Activated naive CD4-positive, alpha-beta T cell treated with anti-CD3 and anti-CD28 coated beads, Interleukin-2, amount 10 ng/mL, durations not matched to agents 7 days and 5 days (primary cell): ENCODE results near the gene GALNT14.

Source experiments
- CTCF ChIA-PET: fragments of 350-600 bp; sonication (Branson Sonifier 250); formaldehyde crosslinking; loops from one replicate; lab custom pipeline; 2021; ENCODE audit warnings: antibody characterized with exemption; lab: Charles Lee
- DNase-seq: peaks from one replicate; pipeline ENCODE4 v3.0.0-alpha.2; 2020
- H3K27ac Mint-ChIP-seq: one replicate; pipeline ENCODE4 v1.8.0; 2021; ENCODE audit warnings: mild to moderate bottlenecking, moderate library complexity, mixed read lengths
- H3K27me3 Mint-ChIP-seq: one replicate; pipeline ENCODE4 v1.8.0; 2021; ENCODE audit warnings: mild to moderate bottlenecking, mixed read lengths
- H3K36me3 Mint-ChIP-seq: one replicate; pipeline ENCODE4 v1.8.0; 2021; ENCODE audit warnings: mixed read lengths
- H3K4me1 Mint-ChIP-seq: one replicate; pipeline ENCODE4 v1.8.0; 2021; ENCODE audit warnings: mixed read lengths
- H3K4me3 Mint-ChIP-seq: one replicate; pipeline ENCODE4 v1.8.0; 2021; ENCODE audit warnings: mild to moderate bottlenecking, moderate library complexity, mixed read lengths
- H3K9me3 Mint-ChIP-seq: one replicate; pipeline ENCODE4 v1.8.0; 2021; ENCODE audit warnings: mixed read lengths

Gene GALNT14

GRCh38 chr2:31125918-31126695 is 12.1 kb downstream of the GALNT14 start:
- CTCF ChIA-PET = no interaction called here
- Mint-ChIP-seq H3K4me3 (no peak overlapping the region), H3K27ac (no peak overlapping the region), H3K27me3 (peaks cover 11% of the 10 kb centered on the region), H3K9me3 (no peaks in the 10 kb centered on the region), H3K36me3 (no peaks in the 10 kb centered on the region), H3K4me1 (no peaks in the 10 kb centered on the region)
- DNase-seq = no peak

- CTCF ChIA-PET = no interaction called here
- peaks cover 6% of the 10 kb centered on the region for H3K27me3 Mint-ChIP-seq
- no peaks in the 10 kb centered on the region for H3K4me1 Mint-ChIP-seq
These were observed 13.3 kb downstream of the GALNT14 start for GRCh38 chr2:31124904-31125303.

GRCh38 chr2:31122133-31122532 is 16.1 kb downstream of the GALNT14 start:
- Mint-ChIP-seq H3K4me1 (no peaks in the 10 kb centered on the region), H3K27ac (no peak overlapping the region), H3K4me3 (no peak overlapping the region), H3K27me3 (peaks cover 4% of the 10 kb centered on the region), H3K36me3 (no peaks in the 10 kb centered on the region), H3K9me3 (no peaks in the 10 kb centered on the region)
- DNase-seq = no peak
- CTCF ChIA-PET = no interaction called here

More at GRCh38 chr2:31124904-31125303, 13.3 kb downstream of the GALNT14 start:
- no peaks in the 10 kb centered on the region for H3K36me3 Mint-ChIP-seq
- no peaks in the 10 kb centered on the region for H3K9me3 Mint-ChIP-seq
- H3K27ac Mint-ChIP-seq = no peak overlapping the region
- no peak for DNase-seq
- H3K4me3 Mint-ChIP-seq = no peak overlapping the region

- H3K36me3 Mint-ChIP-seq = no peaks in the 10 kb centered on the region
- no peak for DNase-seq
- CTCF ChIA-PET = interaction anchor here (1.2 kb wide), 1 partner anchor 16 kb away, joined by 4 read pairs; no protein-coding TSS in a partner anchor
- H3K9me3 Mint-ChIP-seq = no peaks in the 10 kb centered on the region
- no peaks in the 10 kb centered on the region for H3K4me1 Mint-ChIP-seq
- no peak overlapping the region for H3K4me3 Mint-ChIP-seq
- no peak overlapping the region for H3K27ac Mint-ChIP-seq
- peaks cover 12% of the 10 kb centered on the region for H3K27me3 Mint-ChIP-seq
These were observed 24.5 kb downstream of the GALNT14 start for GRCh38 chr2:31113765-31114164.

DNA sequence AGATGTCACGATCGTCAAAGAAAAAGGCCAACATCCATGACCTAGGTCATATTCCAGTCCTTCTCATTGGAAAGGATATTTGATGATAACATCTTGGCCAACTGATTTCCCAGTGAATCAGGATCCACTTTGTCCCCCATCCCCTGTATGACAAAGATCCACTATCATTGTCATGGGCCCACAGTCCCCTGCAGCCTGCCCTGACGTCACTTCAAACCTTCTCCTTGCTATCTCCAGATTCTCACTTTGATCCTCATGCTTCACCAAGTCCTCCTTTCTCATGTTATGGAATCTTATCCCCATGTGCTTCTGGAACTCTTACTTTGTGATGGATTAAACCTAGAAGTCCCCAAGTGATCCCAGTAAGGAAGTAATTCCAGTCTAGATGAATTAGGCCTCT is 25.7 kb downstream of the GALNT14 start:
- Mint-ChIP-seq H3K4me1 (no peaks in the 10 kb centered on the region), H3K4me3 (no peak overlapping the region), H3K27ac (no peak overlapping the region), H3K9me3 (no peaks in the 10 kb centered on the region), H3K27me3 (peaks cover 16% of the 10 kb centered on the region), H3K36me3 (no peaks in the 10 kb centered on the region)
- no peak for DNase-seq
- CTCF ChIA-PET = no interaction called here

DNA sequence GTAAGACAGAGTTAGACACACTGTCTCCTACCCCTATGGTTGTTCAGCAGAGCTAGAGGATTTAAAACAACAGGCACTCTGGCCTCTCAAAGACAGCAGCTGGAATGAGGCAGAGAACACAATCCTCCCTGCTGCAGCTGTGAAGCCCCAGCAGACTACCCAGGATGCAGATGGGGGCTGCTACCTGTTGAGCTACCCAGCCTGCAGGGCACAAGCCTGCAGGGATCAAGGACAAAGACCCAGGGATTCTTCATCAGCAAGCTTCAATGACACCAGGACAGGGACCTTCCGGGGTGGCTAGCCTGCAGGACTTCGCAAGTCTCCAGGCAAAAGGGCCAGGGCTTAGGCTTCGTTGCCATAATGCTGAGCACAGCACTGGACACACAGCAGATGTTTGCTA is 27.2 kb downstream of the GALNT14 start:
- Mint-ChIP-seq H3K4me3 (no peak overlapping the region), H3K27ac (no peak overlapping the region), H3K36me3 (no peaks in the 10 kb centered on the region), H3K4me1 (no peaks in the 10 kb centered on the region), H3K27me3 (peaks cover 16% of the 10 kb centered on the region), H3K9me3 (no peaks in the 10 kb centered on the region)
- DNase-seq = no peak
- CTCF ChIA-PET = no interaction called here

GRCh38 chr2:31110431-31110830 is 27.8 kb downstream of the GALNT14 start:
- Mint-ChIP-seq H3K27ac (no peak overlapping the region), H3K9me3 (no peaks in the 10 kb centered on the region), H3K4me1 (no peaks in the 10 kb centered on the region), H3K4me3 (no peak overlapping the region), H3K27me3 (peaks cover 16% of the 10 kb centered on the region), H3K36me3 (no peaks in the 10 kb centered on the region)
- CTCF ChIA-PET = no interaction called here
- DNase-seq = no peak

GRCh38 chr2:31109633-31110192 is 28.5 kb downstream of the GALNT14 start:
- Mint-ChIP-seq H3K4me3 (no peak overlapping the region), H3K36me3 (no peaks in the 10 kb centered on the region), H3K27me3 (peaks cover 16% of the 10 kb centered on the region), H3K9me3 (no peaks in the 10 kb centered on the region), H3K4me1 (no peaks in the 10 kb centered on the region), H3K27ac (no peak overlapping the region)
- CTCF ChIA-PET = no interaction called here
- DNase-seq = no peak

DNA sequence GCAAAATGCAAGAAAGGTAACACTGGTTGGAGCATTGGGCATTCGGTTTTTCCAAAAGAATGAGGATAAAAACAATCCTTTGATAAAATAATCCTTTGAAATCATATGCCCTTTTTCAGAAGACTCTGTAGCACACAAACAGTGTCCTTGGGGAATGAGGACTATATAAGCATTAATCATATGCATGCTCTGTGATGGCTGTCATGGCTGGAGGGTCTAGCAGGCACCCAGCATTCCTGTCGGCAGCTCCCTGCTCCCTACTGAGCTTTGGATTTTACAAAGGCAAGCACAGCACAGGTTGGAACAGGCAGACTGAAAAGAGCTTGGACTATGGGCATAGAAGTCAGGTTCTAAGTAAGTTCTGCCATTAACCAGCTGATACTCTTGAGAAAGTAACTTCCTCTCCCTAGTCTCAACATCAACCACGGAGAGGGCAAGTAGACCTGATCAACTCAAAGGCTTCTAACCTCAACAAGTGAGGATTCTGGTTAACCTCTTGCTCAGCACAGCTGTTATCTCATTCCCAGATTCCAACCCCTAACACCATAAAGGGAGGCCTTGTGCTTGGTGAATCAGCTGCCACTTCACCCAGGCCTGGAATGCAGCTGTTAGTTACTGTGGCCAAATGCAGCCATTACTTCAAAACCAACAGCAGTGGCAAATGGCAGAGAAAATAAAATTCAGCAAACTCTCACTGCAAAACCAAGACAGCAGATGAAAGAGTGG is 29.5 kb downstream of the GALNT14 start:
- H3K4me3 Mint-ChIP-seq = no peak overlapping the region
- CTCF ChIA-PET = no interaction called here
- H3K4me1 Mint-ChIP-seq = no peaks in the 10 kb centered on the region
- H3K36me3 Mint-ChIP-seq = no peaks in the 10 kb centered on the region
- no peak for DNase-seq
- peaks cover 13% of the 10 kb centered on the region for H3K27me3 Mint-ChIP-seq
- no peaks in the 10 kb centered on the region for H3K9me3 Mint-ChIP-seq
- H3K27ac Mint-ChIP-seq = no peak overlapping the region

GRCh38 chr2:31107591-31108300 is 30.5 kb downstream of the GALNT14 start:
- Mint-ChIP-seq H3K4me3 (no peak overlapping the region), H3K36me3 (no peaks in the 10 kb centered on the region), H3K4me1 (no peaks in the 10 kb centered on the region), H3K9me3 (no peaks in the 10 kb centered on the region), H3K27ac (no peak overlapping the region), H3K27me3 (peaks cover 8% of the 10 kb centered on the region)
- CTCF ChIA-PET = no interaction called here
- no peak for DNase-seq

GRCh38 chr2:31101701-31102100 is 36.5 kb downstream of the GALNT14 start:
- no peak for DNase-seq
- CTCF ChIA-PET = no interaction called here
- no peaks in the 10 kb centered on the region for H3K27me3 Mint-ChIP-seq
- H3K4me3 Mint-ChIP-seq = no peak overlapping the region
- no peaks in the 10 kb centered on the region for H3K4me1 Mint-ChIP-seq
- no peak overlapping the region for H3K27ac Mint-ChIP-seq
- no peaks in the 10 kb centered on the region for H3K9me3 Mint-ChIP-seq
- no peaks in the 10 kb centered on the region for H3K36me3 Mint-ChIP-seq

DNA sequence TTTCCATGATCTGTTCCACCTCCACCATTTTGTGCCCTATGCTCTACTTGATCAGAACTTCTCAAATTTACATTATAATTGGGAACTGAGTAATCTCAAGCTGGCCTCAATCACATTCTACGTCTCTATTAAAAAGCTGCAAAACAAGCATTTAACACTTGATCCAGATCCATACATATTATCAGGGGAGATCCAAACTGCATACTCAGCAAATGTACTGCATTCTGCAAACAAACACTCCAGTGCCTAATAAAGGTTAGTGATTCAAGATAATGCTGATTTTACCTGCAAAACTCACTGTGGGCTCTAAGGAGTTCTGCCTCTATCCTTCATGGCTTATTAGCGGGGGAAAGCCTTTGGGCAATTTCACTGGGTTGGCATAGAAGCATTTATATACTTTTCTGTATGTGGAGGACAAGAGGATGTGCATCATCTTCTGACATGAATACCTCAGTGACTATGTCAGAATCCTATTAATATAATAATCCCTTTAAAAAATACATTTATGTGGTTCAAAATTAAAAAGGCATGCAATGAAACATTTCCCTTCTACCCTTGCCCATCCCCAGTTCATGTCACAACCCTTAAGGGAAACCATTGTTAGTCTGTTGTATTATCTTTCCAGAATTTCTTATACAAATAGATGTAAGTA is 40.2 kb downstream of the GALNT14 start:
- CTCF ChIA-PET = no interaction called here
- DNase-seq = no peak
- Mint-ChIP-seq H3K9me3 (no peaks in the 10 kb centered on the region), H3K27me3 (no peaks in the 10 kb centered on the region), H3K27ac (no peak overlapping the region), H3K4me3 (no peak overlapping the region), H3K4me1 (no peaks in the 10 kb centered on the region), H3K36me3 (no peaks in the 10 kb centered on the region)

GRCh38 chr2:31090188-31090587 is 48.1 kb downstream of the GALNT14 start:
- Mint-ChIP-seq H3K27me3 (peaks cover 5% of the 10 kb centered on the region), H3K36me3 (no peaks in the 10 kb centered on the region), H3K4me1 (no peaks in the 10 kb centered on the region), H3K9me3 (no peaks in the 10 kb centered on the region), H3K27ac (no peak overlapping the region), H3K4me3 (no peak overlapping the region)
- CTCF ChIA-PET = interaction anchor here (1.8 to 2.1 kb wide), 2 partner anchors 80 to 243 kb away, joined by 3 to 10 read pairs; no protein-coding TSS in a partner anchor
- DNase-seq = no peak

DNA sequence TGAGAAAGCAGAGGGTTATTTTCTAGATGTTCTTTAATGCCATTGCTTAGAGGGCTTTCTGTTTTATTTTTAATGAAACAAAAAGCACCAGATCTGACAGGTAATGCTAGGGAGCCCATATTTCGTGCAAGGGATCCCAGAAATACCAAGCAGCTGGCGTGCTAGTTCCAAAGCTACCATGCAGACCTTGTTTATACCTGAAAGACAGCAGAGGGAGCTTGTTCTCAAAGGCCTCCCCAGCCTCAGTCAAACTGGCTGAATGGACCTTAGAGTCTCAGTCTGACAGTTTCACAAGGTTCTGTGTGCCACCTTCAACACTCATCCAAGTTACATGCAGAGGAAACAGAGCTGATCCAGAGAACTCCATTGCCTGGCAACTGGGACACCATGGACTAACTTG is 48.6 kb downstream of the GALNT14 start:
- CTCF ChIA-PET = interaction anchor here (1.8 to 2.1 kb wide), 2 partner anchors 81 to 244 kb away, joined by 3 to 10 read pairs; no protein-coding TSS in a partner anchor
- H3K4me1 Mint-ChIP-seq = no peaks in the 10 kb centered on the region

More for the DNA sequence above, 48.6 kb downstream of the GALNT14 start:
- Mint-ChIP-seq H3K36me3 (no peaks in the 10 kb centered on the region), H3K27ac (no peak overlapping the region), H3K27me3 (peaks cover 5% of the 10 kb centered on the region), H3K4me3 (no peak overlapping the region), H3K9me3 (no peaks in the 10 kb centered on the region)
- DNase-seq = no peak
